ENCODE data around the gene TRUB2. TPM values are rescaled to one million over a fixed set of nuclear protein-coding genes. Genes with fewer than 3 reads are reported as not detected.

TRUB2 gene
- total RNA-seq, 4 donors from 2014 or later, result 9.1 to 10.3 (median 9.9) TPM

DNA sequence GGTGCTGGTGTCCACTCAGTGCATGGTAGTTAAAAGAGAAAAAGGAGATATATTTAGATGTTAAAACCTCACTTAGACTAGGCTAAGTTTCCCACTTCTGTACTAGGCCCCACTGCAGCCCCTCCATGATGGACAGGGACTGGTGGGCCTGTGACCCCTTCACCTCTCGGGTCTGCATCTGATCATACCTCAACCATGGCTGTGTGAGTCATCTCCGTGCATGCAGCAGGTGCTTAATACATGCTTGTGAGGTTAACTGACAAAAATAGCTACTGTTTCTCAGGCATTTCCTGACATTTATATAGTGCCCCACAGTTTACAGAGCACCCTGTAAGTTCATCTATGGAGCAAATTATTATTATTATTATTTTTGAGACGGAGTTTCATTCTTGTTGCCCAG, 40.5 kb upstream of the TRUB2 start:
- no peak for DNase-seq (ENCODE audit: low spot score)
- no peak for ATAC-seq (ENCODE audit: low FRiP score)
- TF ChIP-seq, protein P1, sequence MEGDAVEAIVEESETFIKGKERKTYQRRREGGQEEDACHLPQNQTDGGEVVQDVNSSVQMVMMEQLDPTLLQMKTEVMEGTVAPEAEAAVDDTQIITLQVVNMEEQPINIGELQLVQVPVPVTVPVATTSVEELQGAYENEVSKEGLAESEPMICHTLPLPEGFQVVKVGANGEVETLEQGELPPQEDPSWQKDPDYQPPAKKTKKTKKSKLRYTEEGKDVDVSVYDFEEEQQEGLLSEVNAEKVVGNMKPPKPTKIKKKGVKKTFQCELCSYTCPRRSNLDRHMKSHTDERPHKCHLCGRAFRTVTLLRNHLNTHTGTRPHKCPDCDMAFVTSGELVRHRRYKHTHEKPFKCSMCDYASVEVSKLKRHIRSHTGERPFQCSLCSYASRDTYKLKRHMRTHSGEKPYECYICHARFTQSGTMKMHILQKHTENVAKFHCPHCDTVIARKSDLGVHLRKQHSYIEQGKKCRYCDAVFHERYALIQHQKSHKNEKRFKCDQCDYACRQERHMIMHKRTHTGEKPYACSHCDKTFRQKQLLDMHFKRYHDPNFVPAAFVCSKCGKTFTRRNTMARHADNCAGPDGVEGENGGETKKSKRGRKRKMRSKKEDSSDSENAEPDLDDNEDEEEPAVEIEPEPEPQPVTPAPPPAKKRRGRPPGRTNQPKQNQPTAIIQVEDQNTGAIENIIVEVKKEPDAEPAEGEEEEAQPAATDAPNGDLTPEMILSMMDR (IDR thresholded peaks at IDR 0.05), result no peak

DNA sequence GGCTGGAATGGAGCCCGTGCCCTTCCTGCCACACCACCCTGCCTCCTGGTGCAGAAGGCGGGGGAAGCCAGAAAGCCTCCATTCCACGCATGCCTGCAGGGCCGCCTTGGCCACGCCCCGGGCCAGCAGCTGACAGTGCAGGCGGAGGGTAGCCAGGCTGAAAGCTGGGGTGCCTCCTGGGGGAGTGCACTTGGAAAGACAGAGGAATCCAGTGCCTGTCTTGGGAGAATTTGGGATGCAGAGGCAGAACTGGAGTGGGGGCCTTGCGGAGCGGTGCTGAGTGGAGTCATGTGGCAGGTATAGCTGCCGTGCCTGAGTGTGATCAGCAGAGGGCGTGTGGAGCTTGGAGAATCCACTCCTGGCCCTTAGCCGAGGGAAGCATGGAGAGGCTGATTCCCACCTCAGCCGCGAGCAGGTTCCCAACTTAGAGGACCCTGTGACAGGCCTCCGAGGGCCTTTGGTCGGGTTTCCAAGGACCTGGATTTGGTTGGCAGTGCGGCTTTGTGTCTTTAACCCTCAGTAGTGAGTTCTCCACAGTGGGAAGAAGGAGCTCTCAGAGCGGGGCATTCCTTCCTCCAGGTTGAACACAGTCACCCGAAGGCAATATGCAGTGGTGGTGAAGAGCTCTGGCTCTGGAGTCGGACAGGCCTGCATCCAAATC, 39.9 kb upstream of the TRUB2 start:
- peak; percentile 63 for DNase-seq (ENCODE audit: low spot score)
- TF ChIP-seq, protein P1 (IDR thresholded peaks at IDR 0.05), result peak in 1 of 3 donors; percentile 90
- ATAC-seq (ENCODE audit: low FRiP score), result peak; percentile 95

- ATAC-seq (ENCODE audit: low FRiP score) (peak; percentile 3), DNase-seq (ENCODE audit: low spot score) (no peak)
- TF ChIP-seq, protein P1 (IDR thresholded peaks at IDR 0.05), result no peak
These were observed 39.2 kb upstream of the TRUB2 start for GRCh38 chr9:128361296-128361985.

DNA sequence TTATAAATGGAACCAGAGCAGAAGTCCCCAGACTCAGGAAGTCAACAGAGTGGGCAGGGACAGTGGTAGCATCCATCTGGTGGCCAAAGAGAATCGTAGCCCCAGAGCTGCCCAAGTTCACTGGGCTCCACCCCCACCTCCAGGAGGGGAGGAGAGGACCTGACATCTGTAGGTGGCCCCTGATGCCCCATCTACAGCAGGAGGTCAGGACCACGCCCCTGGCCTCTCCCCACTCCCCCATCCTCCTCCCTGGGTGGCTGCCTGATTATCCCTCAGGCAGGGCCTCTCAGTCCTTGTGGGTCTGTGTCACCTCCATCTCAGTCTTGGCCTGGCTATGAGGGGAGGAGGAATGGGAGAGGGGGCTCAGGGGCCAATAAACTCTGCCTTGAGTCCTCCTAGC, 38.6 kb upstream of the TRUB2 start:
- TF ChIP-seq, protein P1 (IDR thresholded peaks at IDR 0.05), result no peak
- DNase-seq (ENCODE audit: low spot score) (no peak), ATAC-seq (ENCODE audit: low FRiP score) (no peak)

GRCh38 chr9:128358861-128359260, 36.6 kb upstream of the TRUB2 start:
- DNase-seq (ENCODE audit: low spot score) (no peak), ATAC-seq (ENCODE audit: low FRiP score) (no peak)
- TF ChIP-seq, protein P1 (IDR thresholded peaks at IDR 0.05), result no peak

GRCh38 chr9:128358090-128358489, 35.8 kb upstream of the TRUB2 start:
- TF ChIP-seq, protein P1 (IDR thresholded peaks at IDR 0.05), result no peak
- DNase-seq (ENCODE audit: low spot score) (no peak), ATAC-seq (ENCODE audit: low FRiP score) (no peak)

- DNase-seq (ENCODE audit: low spot score), result no peak
- ATAC-seq (ENCODE audit: low FRiP score), result no peak
- TF ChIP-seq, protein P1 (IDR thresholded peaks at IDR 0.05), result no peak
These were observed 33.2 kb upstream of the TRUB2 start for GRCh38 chr9:128355451-128355850.

Measured in omental fat pad (tissue), 4 donors.